Left lung (tissue), 10 donors: ENCODE results near the gene SLC25A26. TPM values are rescaled to one million over a fixed set of nuclear protein-coding genes. Genes with fewer than 3 reads are reported as not detected.

Source experiments
- ATAC-seq: fragments of 200-7000 bp; cut with Tn5 transposase; one replicate; pipeline ENCODE4 v1.9.1; 2020; ENCODE audit warnings: moderate library complexity
- DNase-seq, 4 donors: peaks; one replicate each; pipeline ENCODE4 v3.0.0-alpha.2; 2013 to 2020
- H3K27ac ChIP-seq, 2 donors: fragments of 200-600 bp; sonication (generic) in 1 of 2; one replicate each; pipeline versions ENCODE4 v1.5.0 to v1.8.0; 2020 to 2021
- H3K27me3 ChIP-seq, 2 donors: fragments of 200-600 bp; sonication (generic) in 1 of 2; one replicate each; pipeline versions ENCODE4 v1.5.0 to v1.8.0; 2020 to 2021
- H3K36me3 ChIP-seq, 2 donors: fragments of 200-600 bp; sonication (generic) in 1 of 2; one replicate each; pipeline versions ENCODE4 v1.5.0 to v1.8.0; 2020 to 2021
- H3K4me1 ChIP-seq, 2 donors: fragments of 200-600 bp; one replicate each; pipeline ENCODE4 v1.8.0; 2021
- H3K4me3 ChIP-seq, 2 donors: fragments of 200-600 bp; sonication (generic) in 1 of 2; one replicate each; pipeline versions ENCODE4 v1.5.0 to v1.8.0; 2020 to 2021; ENCODE audit warnings: mild to moderate bottlenecking in 1 of 2
- H3K9me3 ChIP-seq, 2 donors: fragments of 200-600 bp; sonication (generic) in 1 of 2; one replicate each; pipeline versions ENCODE4 v1.5.0 to v1.8.0; 2020 to 2021
- CTCF ChIP-seq, 2 donors: fragments of 200-600 bp; sonication (generic) in 1 of 2; IDR thresholded peaks; one replicate each; pipeline versions ENCODE4 v1.5.0 to v1.8.0; 2021; ENCODE audit warnings: antibody characterized with exemption in 2 of 2
- intact Hi-C, 2 donors: fragments of 100-400 bp; cut with DNase I; formaldehyde crosslinking; loops; one replicate each; pipeline versions ENCODE4 v1.11.2 to v1.14.2; 2022
- polyA plus RNA-seq, 6 donors: library from polyadenylated mRNA; unstranded; fragments of 120-200 nt; gene quantifications; one replicate each; pipeline ENCODE4 v1.2.1, GENCODE V29; 2013; ENCODE audit not compliant: insufficient read length in 6 of 6
- total RNA-seq, 2 donors: library from RNA; stranded (reverse); fragmentation: NEBNext Ultra II Directional; extraction: Animal tissue kit (Norgen Biotek cat#: 25700); gene quantifications; one replicate each; pipeline ENCODE4 v1.2.1, GENCODE V29; 2021
- donor health status: DM: no; HTN: yes; CAD: no.
- donor health status: DM: no; HTN: no; CAD: no.

SLC25A26 gene
- total and polyA plus RNA-seq, 8 donors = 14.2 to 26.2 (median 22.4) TPM

- TF ChIP-seq CTCF (IDR thresholded peaks at IDR 0.05) = no peak
- H3K9me3 ChIP-seq = no peaks in the 10 kb centered on the region
- no peaks in the 10 kb centered on the region for H3K27me3 ChIP-seq
- H3K27ac ChIP-seq = no peak overlapping the region
- H3K4me3 ChIP-seq = no peak overlapping the region
- ATAC-seq = no peak
- peaks cover 0 to 8% of the 10 kb centered on the region in 2 donors for H3K36me3 ChIP-seq
- H3K4me1 ChIP-seq = no peaks in the 10 kb centered on the region
- no peak for DNase-seq
- intact Hi-C loops = no loop called here
Measured at GRCh38 chr3:66350601-66351000, 129.8 kb downstream of the SLC25A26 start.

- Histone ChIP-seq H3K27me3 (no peaks in the 10 kb centered on the region), H3K36me3 (no peaks in the 10 kb centered on the region), H3K27ac (no peak overlapping the region), H3K4me3 (no peak overlapping the region), H3K4me1 (no peaks in the 10 kb centered on the region), H3K9me3 (no peaks in the 10 kb centered on the region)
- ATAC-seq (no peak), DNase-seq (no peak)
- intact Hi-C loops = no loop called here
- no peak for TF ChIP-seq CTCF (IDR thresholded peaks at IDR 0.05)
Measured at GRCh38 chr3:66353039-66353438, 132.2 kb downstream of the SLC25A26 start.

- no peaks in the 10 kb centered on the region for H3K36me3 ChIP-seq
- no peaks in the 10 kb centered on the region for H3K27me3 ChIP-seq
- ATAC-seq = no peak
- no peaks in the 10 kb centered on the region for H3K9me3 ChIP-seq
- intact Hi-C loops = no loop called here
- H3K27ac ChIP-seq = no peak overlapping the region
- H3K4me3 ChIP-seq = no peak overlapping the region
- DNase-seq = no peak
- TF ChIP-seq CTCF (IDR thresholded peaks at IDR 0.05) = no peak
- no peaks in the 10 kb centered on the region for H3K4me1 ChIP-seq
Measured at GRCh38 chr3:66353530-66353929, 132.7 kb downstream of the SLC25A26 start.

GRCh38 chr3:66354001-66354400, 133.2 kb downstream of the SLC25A26 start:
- Histone ChIP-seq H3K27ac (no peak overlapping the region), H3K9me3 (no peaks in the 10 kb centered on the region), H3K27me3 (no peaks in the 10 kb centered on the region), H3K4me1 (no peaks in the 10 kb centered on the region), H3K36me3 (no peaks in the 10 kb centered on the region), H3K4me3 (no peak overlapping the region)
- TF ChIP-seq CTCF (IDR thresholded peaks at IDR 0.05) = no peak
- intact Hi-C loops = no loop called here
- DNase-seq (no peak), ATAC-seq (no peak)

GRCh38 chr3:66355394-66355793, 134.6 kb downstream of the SLC25A26 start:
- no peak for TF ChIP-seq CTCF (IDR thresholded peaks at IDR 0.05)
- DNase-seq (no peak), ATAC-seq (no peak)
- Histone ChIP-seq H3K9me3 (no peaks in the 10 kb centered on the region), H3K36me3 (no peaks in the 10 kb centered on the region), H3K4me1 (no peaks in the 10 kb centered on the region), H3K4me3 (no peak overlapping the region), H3K27me3 (no peaks in the 10 kb centered on the region), H3K27ac (no peak overlapping the region)
- intact Hi-C loops = no loop called here
